ENCODE measurements around the gene XPO1. TPM values are rescaled to one million over a fixed set of nuclear protein-coding genes. Genes with fewer than 3 reads are reported as not detected.

XPO1 gene
- total and polyA plus RNA-seq, 2 of the 4 experiments (the other 2 are of a cell fraction) = 78.5 to 104 TPM

DNA sequence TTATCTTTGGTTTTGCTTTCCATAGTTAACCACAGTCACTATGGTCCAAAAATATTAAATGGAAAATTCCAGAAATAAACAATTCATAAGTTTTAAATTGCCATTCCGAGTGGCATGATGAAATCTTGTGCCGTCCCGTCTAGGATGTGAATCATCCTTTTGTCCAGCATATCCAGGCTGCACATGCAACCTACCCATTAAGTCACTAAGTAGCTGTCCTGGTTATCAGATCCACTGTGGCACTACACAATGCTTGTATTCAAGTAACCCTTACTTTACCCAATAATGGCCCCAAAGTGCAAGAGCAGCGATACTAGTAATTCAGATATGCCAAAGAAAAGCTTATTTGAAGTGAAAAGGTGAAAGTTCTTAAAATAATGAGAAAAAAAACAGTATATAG is 78.0 kb downstream of the XPO1 start:
- intact Hi-C loops (cut with micrococcal nuclease) = no loop called here
- no peak overlapping the region for H3K14ac ChIP-seq (replicated peaks; ENCODE audit: low read depth, low read length)
- H4K91ac ChIP-seq (ENCODE audit: insufficient read depth, low read depth, low read length) = no peak overlapping the region
- no peak overlapping the region for H4K5ac ChIP-seq (ENCODE audit: low read depth, low read length)
- no peak overlapping the region; a peak in 1 of 4 replicates for H4K8ac ChIP-seq (ENCODE audit: low read depth in 2 of 2, low read length in 2 of 2)
- no peak overlapping the region for H3K18ac ChIP-seq (ENCODE audit: low read depth, low read length)
- no peak overlapping the region for H2BK15ac ChIP-seq (ENCODE audit: low read depth, low read length)
- peaks cover 3% of the 10 kb centered on the region; the same call in 1 of the 2 replicates for H3K4me1 ChIP-seq (ENCODE audit: control insufficient read depth, insufficient read depth, low read length)
- TF ChIP-seq CTCF (conservative IDR thresholded peaks at IDR 0.05; ENCODE audit: low read depth, low read length) (no peak), BHLHE40 (IDR thresholded peaks at IDR 0.05; ENCODE audit: low read depth, low read length) (peak; percentile 87), MAFK (IDR thresholded peaks at IDR 0.05; ENCODE audit: low read depth, low read length) (no peak), MXI1 (IDR thresholded peaks at IDR 0.05; ENCODE audit: borderline replicate concordance, low read depth, low read length) (0 out of 2 replicates have a peak, but pooled peaks have one; percentile 27), FOS (IDR thresholded peaks at IDR 0.05; ENCODE audit: low read depth, low read length) (peak; percentile 73), CEBPB (IDR thresholded peaks at IDR 0.05; ENCODE audit: low read depth, low read length) (peak; percentile 93), CHD1 (IDR thresholded peaks at IDR 0.05; ENCODE audit: low read depth, low read length) (no peak), RFX5 (IDR thresholded peaks at IDR 0.05; ENCODE audit: low read depth, low read length) (no peak), RAD21 (IDR thresholded peaks at IDR 0.05; ENCODE audit: low read length) (no peak), MAZ (IDR thresholded peaks at IDR 0.05; ENCODE audit: borderline replicate concordance, low read depth, low read length) (no peak)
- ATAC-seq (ENCODE audit: low read depth) = peak; percentile 87
- peaks cover 10% of the 10 kb centered on the region; the same call in 1 of the 2 replicates for H3K9me1 ChIP-seq (ENCODE audit: insufficient read depth, low read length)
- no peak overlapping the region for H3K23ac ChIP-seq (ENCODE audit: low read depth, low read length)
- no peak overlapping the region for H3K4me2 ChIP-seq (ENCODE audit: low read depth, low read length)
- peaks cover 70% of the 10 kb centered on the region for H4K20me1 ChIP-seq (ENCODE audit: insufficient read depth, low read length)
- H3K9ac ChIP-seq (ENCODE audit: low read depth, low read length) = no peak overlapping the region
- peak overlapping the region; percentile 9 for H2BK5ac ChIP-seq (ENCODE audit: low read depth, low read length, poor library complexity, severe bottlenecking)
- in situ Hi-C loops (cut with MboI; ENCODE audit: low sequenced_read_pairs) = no loop called here
- ChIA-PET CTCF (no interaction called here), POLR2A (ENCODE audit: unreplicated experiment) (no interaction called here)
- no peak overlapping the region for H2AK9ac ChIP-seq (replicated peaks; ENCODE audit: low read depth, low read length, poor library complexity)
- H2BK20ac ChIP-seq (ENCODE audit: low read depth, low read length) = no peak overlapping the region
- no peak overlapping the region for H3K4me3 ChIP-seq (ENCODE audit: insufficient read depth, low read depth, low read length)
- H2AK5ac ChIP-seq (ENCODE audit: low read depth, low read length) = no peak overlapping the region
- H3K4ac ChIP-seq (ENCODE audit: low read depth, low read length) = no peak overlapping the region; the same call in 1 of the 2 replicates
- H3K36me3 ChIP-seq (ENCODE audit: control insufficient read depth, insufficient read depth, low read length) = no peaks in the 10 kb centered on the region; the same call in 1 of the 2 replicates
- H2BK120ac ChIP-seq (ENCODE audit: low read depth, low read length) = no peak overlapping the region
- dilution Hi-C loops (cut with HindIII; ENCODE audit: low sequenced_read_pairs, unreplicated experiment) = no loop called here
- no peak overlapping the region for H3K56ac ChIP-seq (ENCODE audit: extremely low read depth, insufficient read depth, low read length)
- no TSS peak for BruUV-seq (replicated peaks)
- H3K9me3 ChIP-seq (ENCODE audit: control insufficient read depth, insufficient read depth, low read length) = no peaks in the 10 kb centered on the region
- H2AFZ ChIP-seq (replicated peaks; ENCODE audit: low read length, poor library complexity) = no peak overlapping the region
- peaks cover 12 to 72% of the 10 kb centered on the region in 2 experiments; a peak in 3 of 4 replicates for H3K79me1 ChIP-seq (ENCODE audit: low read depth in 1 of 2, low read length in 2 of 2)
- H3K27ac ChIP-seq (ENCODE audit: insufficient read depth, low read length) = no peak overlapping the region
- no peaks in the 10 kb centered on the region for H3K27me3 ChIP-seq (ENCODE audit: control insufficient read depth, insufficient read depth, low read length)
- peak; percentile 89 for DNase-seq
- no CpG with 5 or more reads among the region's 4 CpGs for WGBS, 2 experiments (ENCODE audit: extremely low coverage in 2 of 2, insufficient read length in 1 of 2)
